Brain microvascular endothelial cell (primary cell): ENCODE results near the gene NAA16.
"Not testable (repeated sequence)": the region's sequence is repeated elsewhere in the genome, so short reads cannot be mapped to it uniquely, and the experiment has no call there.

Source experiments
- DNase-seq: peaks from one replicate; pipeline ENCODE4 v3.0.0-alpha.2; 2020
- H3K27ac ChIP-seq: fragments of 250-450 bp; sonication (Bioruptor Pico); 2 replicates; pipeline ENCODE4 v1.5.1; 2020; ENCODE audit warnings: mild to moderate bottlenecking, moderate library complexity
- H3K27me3 ChIP-seq: fragments of 250-450 bp; sonication (Bioruptor Pico); replicated peaks from 2 replicates; pipeline ENCODE4 v1.5.1; 2020; ENCODE audit warnings: mild to moderate bottlenecking
- H3K36me3 ChIP-seq: fragments of 250-450 bp; sonication (Bioruptor Pico); replicated peaks from 2 replicates; pipeline ENCODE4 v1.5.1; 2020; ENCODE audit warnings: mild to moderate bottlenecking
- H3K4me3 ChIP-seq: 2 replicates; pipeline ENCODE4 v1.5.1; 2011; ENCODE audit warnings: low read depth, mild to moderate bottlenecking, control low read depth, low read length, moderate library complexity
- in situ Hi-C: cut with HindIII; loops from 2 replicates; pipeline ENCODE4 v1.10.0; 2017; ENCODE audit warnings: low sequenced_read_pairs, low pct_ligation_motif_present
- TF ChIP-seq, protein P1 (sequence below): IDR thresholded peaks from 2 replicates; pipeline ENCODE4 v1.5.1; 2011; ENCODE audit warnings: low read depth, mild to moderate bottlenecking, moderate library complexity, low read length, control low read depth, inconsistent platforms; ENCODE audit errors: missing control alignments

NAA16 gene

DNA sequence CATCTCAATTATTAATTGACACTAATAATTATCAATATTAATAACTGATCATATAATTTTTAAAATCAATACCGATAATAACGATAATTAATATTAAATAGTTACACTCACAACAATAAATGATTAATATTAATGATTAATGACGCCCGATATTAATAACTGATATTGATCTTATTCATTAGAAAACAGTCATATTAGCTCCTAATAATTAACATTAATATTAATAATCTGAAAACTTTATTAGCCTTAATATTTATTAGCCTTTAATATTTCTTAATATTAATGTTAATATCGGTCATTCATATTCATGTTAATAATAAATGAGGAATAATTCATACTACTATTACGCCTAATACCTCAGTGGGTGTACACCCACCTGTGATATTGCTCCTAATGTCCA lies 113.6 kb downstream of the NAA16 start:
- H3K36me3 ChIP-seq, H3K27ac ChIP-seq, in situ Hi-C loops, H3K4me3 ChIP-seq, H3K27me3 ChIP-seq, DNase-seq: not testable (repeated sequence)

- Histone ChIP-seq H3K27ac (no peak overlapping the region), H3K4me3 (no peak overlapping the region), H3K27me3 (no peaks in the 10 kb centered on the region), H3K36me3 (no peaks in the 10 kb centered on the region)
- no peak for DNase-seq
- TF ChIP-seq, protein P1, sequence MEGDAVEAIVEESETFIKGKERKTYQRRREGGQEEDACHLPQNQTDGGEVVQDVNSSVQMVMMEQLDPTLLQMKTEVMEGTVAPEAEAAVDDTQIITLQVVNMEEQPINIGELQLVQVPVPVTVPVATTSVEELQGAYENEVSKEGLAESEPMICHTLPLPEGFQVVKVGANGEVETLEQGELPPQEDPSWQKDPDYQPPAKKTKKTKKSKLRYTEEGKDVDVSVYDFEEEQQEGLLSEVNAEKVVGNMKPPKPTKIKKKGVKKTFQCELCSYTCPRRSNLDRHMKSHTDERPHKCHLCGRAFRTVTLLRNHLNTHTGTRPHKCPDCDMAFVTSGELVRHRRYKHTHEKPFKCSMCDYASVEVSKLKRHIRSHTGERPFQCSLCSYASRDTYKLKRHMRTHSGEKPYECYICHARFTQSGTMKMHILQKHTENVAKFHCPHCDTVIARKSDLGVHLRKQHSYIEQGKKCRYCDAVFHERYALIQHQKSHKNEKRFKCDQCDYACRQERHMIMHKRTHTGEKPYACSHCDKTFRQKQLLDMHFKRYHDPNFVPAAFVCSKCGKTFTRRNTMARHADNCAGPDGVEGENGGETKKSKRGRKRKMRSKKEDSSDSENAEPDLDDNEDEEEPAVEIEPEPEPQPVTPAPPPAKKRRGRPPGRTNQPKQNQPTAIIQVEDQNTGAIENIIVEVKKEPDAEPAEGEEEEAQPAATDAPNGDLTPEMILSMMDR, result no peak
- in situ Hi-C loops, result no loop called here
Observed at GRCh38 chr13:41426047-41426446, 115.0 kb downstream of the NAA16 start.
